Myometrial cell (primary cell): ENCODE results near the gene EXOC3L4. TPM values are rescaled to one million over a fixed set of nuclear protein-coding genes. Genes with fewer than 3 reads are reported as not detected.

Source experiments
- total RNA-seq: library from RNA; depleted of rRNA; stranded (reverse); fragments of >200 nt; gene quantifications from 2 replicates; pipeline ENCODE4 v1.2.3, GENCODE V29; 2015

EXOC3L4 gene
- total RNA-seq = not detected in 2 replicates

GRCh38 chr14:103094406-103095209 is at the start of gene EXOC3L4:
Gene EXOC3L4, plus strand, starts transcription at chr14:103094725. Its CDS starts 5,495 bp downstream, at chr14:103100220.

DNA sequence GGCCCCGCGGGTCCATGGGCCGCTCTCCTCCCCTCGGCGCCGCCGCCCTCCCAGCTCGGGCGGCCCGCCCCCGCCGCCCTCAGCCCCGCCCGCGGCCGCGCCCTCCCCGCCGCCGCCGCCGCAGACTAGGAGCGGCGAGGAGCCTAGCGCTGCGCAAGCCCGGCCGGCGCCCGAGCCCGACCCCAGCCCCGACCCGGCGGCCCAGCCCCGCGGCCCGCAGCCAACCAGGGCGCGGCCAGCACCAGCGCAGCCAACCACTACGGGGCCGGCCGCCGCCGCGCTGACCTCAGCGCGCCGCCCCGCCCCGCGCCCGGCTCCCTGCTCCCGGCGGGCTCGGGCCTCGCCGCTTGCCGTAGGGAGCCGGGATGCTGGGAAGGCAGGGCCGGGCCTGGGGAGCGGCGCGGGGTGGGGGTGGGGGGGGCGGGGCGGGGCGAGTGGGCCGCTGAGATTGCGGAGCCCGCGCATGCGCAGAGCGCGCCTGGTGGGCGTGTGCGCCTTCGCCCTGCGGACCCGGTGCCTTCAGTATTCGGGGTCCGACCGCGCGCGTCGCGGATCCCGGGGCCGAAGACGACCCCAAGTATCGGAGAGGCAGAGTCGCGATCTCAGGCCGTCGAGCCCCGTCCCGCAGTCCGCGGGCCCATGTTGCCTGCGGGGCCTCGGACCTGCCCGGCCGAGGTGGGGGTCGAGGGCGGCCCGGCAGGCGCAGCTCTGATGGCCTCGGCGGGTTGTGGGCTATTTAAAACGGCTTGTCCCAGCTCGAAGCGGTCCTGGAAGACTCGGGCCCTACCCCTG is 37.0 kb upstream of the EXOC3L4 start, which contains the start of gene CDC42BPB:
Gene CDC42BPB, minus strand, starts transcription at position 178 of the 792 bp plus-strand sequence. CDS start 376 bp downstream, outside the sequence.

GRCh38 chr14:103084021-103084919 is 10.3 kb upstream of the EXOC3L4 start, which contains the start of gene LBHD2:
Gene LBHD2, plus strand, starts transcription at chr14:103084210. Its CDS starts 1,803 bp downstream, at chr14:103086013.

GRCh38 chr14:103122947-103123633 is 28.6 kb downstream of the EXOC3L4 start, which contains the start of gene TNFAIP2:
Gene TNFAIP2, plus strand, starts transcription at chr14:103123461. Its CDS starts 2,997 bp downstream, at chr14:103126458.

Other genes starting within 250 kb of the EXOC3L4 start
- not detected in 2 replicates for gene AMN, start 172.1 kb upstream of the EXOC3L4 start, total RNA-seq
- gene CDC42BPB, start 37.2 kb upstream of the EXOC3L4 start, total RNA-seq = 86.2 and 93.2 TPM in 2 replicates
- not detected in 2 replicates for gene LBHD2, start 10.5 kb upstream of the EXOC3L4 start, total RNA-seq
- gene TNFAIP2, start 28.7 kb downstream of the EXOC3L4 start, total RNA-seq = 45.6 and 57.4 TPM in 2 replicates
- 142 and 191 TPM in 2 replicates for gene EIF5, start 239.5 kb downstream of the EXOC3L4 start, total RNA-seq